Measurements from ENCODE around the gene SLC36A1. TPM values are rescaled to one million over a fixed set of nuclear protein-coding genes. Genes with fewer than 3 reads are reported as not detected.

The SLC36A1 gene
- total and polyA plus RNA-seq, 2 of the 8 experiments (the other 6 are each of a cell fraction or from before 2014, with no cell fraction given), result 6.6 to 9.6 TPM

GRCh38 chr5:151414536-151414935 lies 32.9 kb upstream of the SLC36A1 start:
- Histone ChIP-seq H3K56ac (replicated peaks; ENCODE audit: insufficient read length, low read depth, low read length) (no peak overlapping the region), H4K8ac (ENCODE audit: extremely low read depth, insufficient read depth, low read length) (no peak overlapping the region), H3K23ac (ENCODE audit: insufficient read length) (no peak overlapping the region), H3K9me3 (ENCODE audit: insufficient read depth in 2 of 2, low read depth in 1 of 2, low read length in 1 of 2) (peaks cover 20 to 25% of the 10 kb centered on the region in 2 experiments), H2BK15ac (ENCODE audit: low read length) (no peak overlapping the region), H3K4me1 (replicated peaks in 1 of 4; ENCODE audit: control insufficient read depth in 3 of 4, insufficient read depth in 4 of 4, low read length in 3 of 4) (no peaks in the 10 kb centered on the region), H3K27ac (ENCODE audit: low read depth, low read length) (no peak overlapping the region), H2AFZ (ENCODE audit: low read length) (no peak overlapping the region), H2BK120ac (replicated peaks; ENCODE audit: low read depth, low read length) (no peak overlapping the region), H2AK5ac (ENCODE audit: low read depth, low read length) (no peak overlapping the region), H3K36me3 (ENCODE audit: control insufficient read depth in 2 of 4, insufficient read depth in 4 of 4, low read length in 3 of 4) (no peaks in the 10 kb centered on the region), H4K91ac (replicated peaks; ENCODE audit: insufficient read length, low read length) (no peak overlapping the region), H3K79me2 (ENCODE audit: control insufficient read depth in 1 of 2, insufficient read depth in 2 of 2, low read length in 2 of 2) (no peaks in the 10 kb centered on the region), H3K27me3 (replicated peaks in 1 of 4; ENCODE audit: control insufficient read depth in 3 of 4, extremely low read depth in 1 of 4, insufficient read depth in 3 of 4, low read length in 3 of 4) (no peaks in the 10 kb centered on the region), H3K79me1 (ENCODE audit: low read depth, low read length) (no peaks in the 10 kb centered on the region), H2BK5ac (ENCODE audit: low read depth, low read length) (no peak overlapping the region), H3K4me3 (ENCODE audit: extremely low read depth in 1 of 4, insufficient read depth in 2 of 4, low read depth in 3 of 4, low read length in 4 of 4) (no peak overlapping the region), H3K4ac (replicated peaks; ENCODE audit: insufficient read length, low read depth, low read length) (no peak overlapping the region), H3K9ac (replicated peaks in 1 of 4; ENCODE audit: extremely low read depth in 1 of 4, low read depth in 3 of 4, low read length in 3 of 4) (no peak overlapping the region), H3K4me2 (ENCODE audit: insufficient read depth in 1 of 2, low read depth in 2 of 2, low read length in 2 of 2) (no peak overlapping the region), H2BK12ac (ENCODE audit: low read depth, low read length) (no peak overlapping the region), H4K20me1 (replicated peaks in 1 of 2; ENCODE audit: control insufficient read depth in 1 of 2, insufficient read depth in 2 of 2, low read length in 2 of 2) (no peaks in the 10 kb centered on the region), H4K5ac (ENCODE audit: insufficient read length, low read depth, low read length) (no peak overlapping the region), H3K14ac (ENCODE audit: insufficient read length) (no peak overlapping the region), H3K18ac (ENCODE audit: extremely low read depth, low read length) (no peak overlapping the region), H3K23me2 (ENCODE audit: low read depth, low read length) (no peaks in the 10 kb centered on the region), H2BK20ac (ENCODE audit: low read length) (no peak overlapping the region)
- 81% methylated on average over 3 of the region's 3 CpGs; no CpG with 5 or more reads in 1 of the 2 experiments for whole genome bisulfite sequencing, 2 experiments (ENCODE audit: extremely low coverage in 1 of 2, insufficient coverage in 1 of 2, insufficient read length in 1 of 2, insufficient replicate concordance in 2 of 2, low coverage in 1 of 2, low lambda C conversion rate in 2 of 2, missing lambda C conversion rate in 1 of 2)
- POLR2A ChIA-PET (ENCODE audit: partially characterized antibody), result no interaction called here
- FAIRE-seq (no peak), DNase-seq (ENCODE audit: low read depth in 1 of 2, low spot score in 2 of 2) (no peak)
- CTCF ChIA-PET (ENCODE audit: partially characterized antibody), result interaction anchor here (0.6 to 1.7 kb wide), 4 partner anchors 8 to 33 kb away, joined by 3 to 6 read pairs (median 4); partner anchors contain the start of gene SLC36A1
- TF ChIP-seq NANOG (IDR thresholded peaks at IDR 0.05; ENCODE audit: insufficient read depth, low read depth, low read length, poor library complexity, severe bottlenecking) (no peak), KDM1A (IDR thresholded peaks at IDR 0.05; ENCODE audit: borderline replicate concordance, low read length) (no peak), EP300 (IDR thresholded peaks at IDR 0.05; ENCODE audit: borderline replicate concordance in 1 of 2, low read depth in 2 of 2, low read length in 2 of 2) (no peak), CEBPB (IDR thresholded peaks at IDR 0.05; ENCODE audit: low read depth, low read length) (no peak), TAF1 (IDR thresholded peaks at IDR 0.05; ENCODE audit: low read depth, low read length) (no peak), TBP (IDR thresholded peaks at IDR 0.05; ENCODE audit: low read depth, low read length) (no peak), CBX5 (IDR thresholded peaks at IDR 0.05; ENCODE audit: low read depth, low read length) (no peak), SAP30 (IDR thresholded peaks at IDR 0.05; ENCODE audit: insufficient read depth, insufficient replicate concordance, low read length) (no peak), RBBP5 (IDR thresholded peaks at IDR 0.05; ENCODE audit: borderline replicate concordance, low read depth, low read length) (no peak), NRF1 (IDR thresholded peaks at IDR 0.05; ENCODE audit: low read depth, low read length) (no peak), GTF2F1 (IDR thresholded peaks at IDR 0.05; ENCODE audit: borderline replicate concordance, low read depth, low read length) (no peak), GABPA (IDR thresholded peaks at IDR 0.05; ENCODE audit: borderline replicate concordance, insufficient read depth, low read length) (no peak)
- TF ChIP-seq, protein P1, sequence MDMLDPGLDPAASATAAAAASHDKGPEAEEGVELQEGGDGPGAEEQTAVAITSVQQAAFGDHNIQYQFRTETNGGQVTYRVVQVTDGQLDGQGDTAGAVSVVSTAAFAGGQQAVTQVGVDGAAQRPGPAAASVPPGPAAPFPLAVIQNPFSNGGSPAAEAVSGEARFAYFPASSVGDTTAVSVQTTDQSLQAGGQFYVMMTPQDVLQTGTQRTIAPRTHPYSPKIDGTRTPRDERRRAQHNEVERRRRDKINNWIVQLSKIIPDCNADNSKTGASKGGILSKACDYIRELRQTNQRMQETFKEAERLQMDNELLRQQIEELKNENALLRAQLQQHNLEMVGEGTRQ (IDR thresholded peaks at IDR 0.05; ENCODE audit: low read length), result no peak
